ENCODE results near the gene FRMD8.

The FRMD8 gene

DNA sequence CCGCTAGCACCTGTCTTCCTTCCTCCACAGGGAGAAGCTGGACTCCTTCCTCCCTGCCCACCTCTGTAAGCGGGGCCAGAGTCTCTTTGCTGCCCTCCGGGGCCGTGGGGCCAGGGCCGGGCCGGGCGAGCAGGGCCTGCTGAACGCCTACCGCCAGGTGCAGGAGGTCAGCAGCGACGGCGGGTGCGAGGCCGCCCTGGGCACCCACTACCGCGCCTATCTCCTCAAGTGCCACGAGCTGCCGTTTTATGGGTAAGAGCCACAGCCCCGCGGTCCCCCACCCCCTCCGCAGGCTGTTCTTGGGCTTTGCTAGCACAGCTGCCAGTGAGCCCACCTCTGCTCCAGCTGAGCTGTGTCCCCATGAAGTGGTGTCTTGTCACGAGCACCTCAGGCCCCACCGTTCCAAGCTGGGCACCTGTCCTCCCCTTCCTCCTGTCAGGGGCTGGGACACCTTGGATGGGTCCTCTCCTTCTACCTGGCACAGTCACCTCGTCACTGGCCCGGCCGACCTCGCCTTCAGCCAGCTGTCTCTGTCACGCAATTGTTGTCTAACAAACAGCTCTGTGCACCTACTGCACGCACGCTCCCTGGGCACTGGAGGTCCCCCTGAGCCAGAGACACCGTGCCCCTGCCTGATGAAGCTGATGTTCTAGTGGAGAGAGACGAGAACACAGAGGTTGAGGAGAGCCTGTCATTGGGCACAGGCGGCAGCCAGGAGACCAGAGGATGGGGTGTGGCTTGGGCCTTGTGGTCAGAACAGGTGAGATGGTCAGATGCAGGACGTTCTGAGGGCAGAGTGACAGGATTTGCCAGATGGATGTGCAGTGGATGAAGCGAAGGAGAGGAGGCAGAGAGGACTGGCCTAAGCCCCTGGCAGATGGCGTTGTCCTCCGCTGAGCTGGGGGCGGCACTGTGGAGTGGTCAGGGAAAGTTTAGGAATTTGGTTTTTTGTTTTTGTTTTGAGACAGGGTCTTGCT, 10.6 kb downstream of the FRMD8 start:
- FAIRE-seq (no peak), DNase-seq (ENCODE audit: insufficient read length) (no peak)
- no peak for TF ChIP-seq POLR2A (IDR thresholded peaks at IDR 0.05; ENCODE audit: low read depth, low read length)
- no peak for TF ChIP-seq TAF1 (IDR thresholded peaks at IDR 0.05; ENCODE audit: borderline replicate concordance, low read depth, low read length)
- TF ChIP-seq POLR2AphosphoS5 (IDR thresholded peaks at IDR 0.05; ENCODE audit: low read depth, low read length), result no peak

DNA sequence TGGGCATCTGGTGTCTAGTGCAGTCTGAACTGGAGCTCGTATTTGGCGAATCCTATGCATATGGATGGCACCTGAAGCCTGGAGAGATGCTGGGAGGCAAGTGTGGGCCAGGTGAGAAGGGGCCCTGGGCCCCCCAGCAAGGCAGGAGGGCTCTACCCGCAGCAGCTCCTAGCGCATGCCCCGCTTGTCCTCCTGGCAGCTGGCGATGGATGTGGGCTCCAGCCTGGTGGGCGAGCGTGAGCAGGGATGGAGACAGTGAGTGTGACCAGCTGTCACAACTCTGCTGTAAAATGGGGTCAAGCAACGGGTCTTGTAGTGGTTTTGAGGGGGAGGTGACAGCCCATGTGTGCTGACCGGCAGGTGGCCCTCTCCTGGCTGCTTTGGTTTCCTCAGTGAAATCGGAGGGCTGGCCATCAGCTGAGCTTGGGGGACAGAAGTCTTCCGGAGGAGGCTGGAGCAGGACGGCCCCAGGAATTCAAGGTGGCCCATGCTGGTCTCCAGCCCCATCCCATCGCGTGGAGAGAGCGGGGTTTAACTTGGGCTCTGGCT, 12.0 kb downstream of the FRMD8 start:
- no peak for FAIRE-seq
- TF ChIP-seq POLR2AphosphoS5 (IDR thresholded peaks at IDR 0.05; ENCODE audit: low read depth, low read length) (no peak), POLR2A (IDR thresholded peaks at IDR 0.05; ENCODE audit: low read depth, low read length) (no peak), TAF1 (IDR thresholded peaks at IDR 0.05; ENCODE audit: borderline replicate concordance, low read depth, low read length) (no peak)
- DNase-seq (ENCODE audit: insufficient read length), result no peak

DNA sequence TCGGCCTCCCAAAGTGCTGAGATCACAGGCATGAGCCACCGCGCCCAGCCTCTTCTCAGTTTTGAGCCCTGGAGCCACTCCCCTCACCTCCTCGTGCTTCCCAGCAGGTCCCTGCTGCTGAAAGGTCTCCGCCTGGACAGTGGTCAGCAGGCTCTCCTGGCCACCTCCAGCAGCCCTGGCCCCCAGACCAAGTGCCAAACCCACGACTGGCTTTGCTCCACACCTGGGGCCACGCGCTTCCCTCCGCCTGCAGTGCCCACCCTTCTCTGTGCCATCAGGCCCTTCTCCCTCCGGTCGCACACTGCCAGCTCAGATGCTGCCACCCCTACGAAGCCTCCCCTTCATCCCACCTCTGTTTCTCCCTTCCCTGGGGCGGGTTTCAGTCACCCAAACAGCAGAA, 12.8 kb downstream of the FRMD8 start:
- TF ChIP-seq POLR2AphosphoS5 (IDR thresholded peaks at IDR 0.05; ENCODE audit: low read depth, low read length) (no peak), POLR2A (IDR thresholded peaks at IDR 0.05; ENCODE audit: low read depth, low read length) (no peak), TAF1 (IDR thresholded peaks at IDR 0.05; ENCODE audit: borderline replicate concordance, low read depth, low read length) (no peak)
- DNase-seq (ENCODE audit: insufficient read length), result no peak
- FAIRE-seq, result no peak

DNA sequence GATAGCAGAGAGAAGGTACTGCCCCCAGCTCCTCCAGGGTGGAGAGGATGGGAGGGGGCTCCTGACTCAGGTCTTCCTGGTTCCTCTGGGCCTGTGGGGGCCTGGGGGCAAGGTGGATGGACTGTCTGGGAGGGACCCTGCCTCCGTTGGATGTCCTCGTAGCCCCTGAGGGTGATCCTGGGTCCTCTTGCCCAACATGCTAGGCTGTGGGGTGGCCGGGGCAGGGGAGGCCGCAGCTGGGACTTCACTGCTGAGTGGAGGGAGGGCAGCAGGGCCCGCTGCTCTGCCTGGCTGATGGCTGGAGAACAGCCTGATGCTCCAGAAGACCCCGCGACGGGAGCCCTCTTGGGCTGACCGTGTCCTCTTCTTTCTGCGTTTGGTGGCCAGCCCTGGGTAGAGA, 13.4 kb downstream of the FRMD8 start:
- TF ChIP-seq POLR2AphosphoS5 (IDR thresholded peaks at IDR 0.05; ENCODE audit: low read depth, low read length), result no peak
- TF ChIP-seq POLR2A (IDR thresholded peaks at IDR 0.05; ENCODE audit: low read depth, low read length), result no peak
- TF ChIP-seq TAF1 (IDR thresholded peaks at IDR 0.05; ENCODE audit: borderline replicate concordance, low read depth, low read length), result no peak
- FAIRE-seq, result no peak
- DNase-seq (ENCODE audit: insufficient read length), result no peak

DNA sequence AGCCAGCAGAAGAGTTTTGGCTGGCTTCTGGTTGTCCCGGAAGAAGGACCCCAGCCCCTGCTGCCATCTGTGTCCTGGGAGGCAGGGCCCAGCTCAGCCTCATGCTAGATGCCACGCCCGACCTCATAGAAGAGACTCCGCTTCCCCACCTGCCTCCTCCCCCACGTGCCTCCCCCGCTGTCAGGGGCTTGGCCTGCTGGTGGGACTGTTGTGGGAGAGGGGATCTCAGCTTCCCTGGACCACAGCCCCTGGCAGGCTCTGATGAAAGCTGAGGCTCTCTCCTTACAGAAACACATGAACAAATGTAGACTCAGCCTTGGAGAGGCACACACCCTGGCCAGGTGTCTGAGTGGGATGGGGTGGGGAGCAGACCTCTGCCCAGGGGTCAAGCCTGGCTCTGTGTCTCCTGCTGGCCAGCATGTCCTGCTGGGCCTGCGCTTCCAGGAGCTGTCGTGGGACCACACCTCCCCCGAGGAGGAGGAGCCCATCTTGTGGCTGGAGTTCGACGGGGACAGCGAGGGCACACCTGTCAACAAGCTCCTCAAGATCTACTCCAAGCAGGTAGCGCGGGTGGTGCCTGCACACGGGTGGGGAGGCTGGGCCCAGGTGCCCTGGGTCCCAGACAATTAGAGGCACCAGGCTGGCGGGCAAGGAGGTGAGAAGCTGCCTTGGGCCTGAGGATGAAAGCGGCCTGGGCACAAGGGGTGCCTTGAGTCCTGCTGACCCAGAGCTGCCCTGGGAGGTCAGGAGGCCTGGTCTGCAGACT, 14.1 kb downstream of the FRMD8 start:
- TF ChIP-seq TAF1 (IDR thresholded peaks at IDR 0.05; ENCODE audit: borderline replicate concordance, low read depth, low read length) (no peak), POLR2AphosphoS5 (IDR thresholded peaks at IDR 0.05; ENCODE audit: low read depth, low read length) (no peak), POLR2A (IDR thresholded peaks at IDR 0.05; ENCODE audit: low read depth, low read length) (no peak)
- FAIRE-seq, result no peak
- no peak for DNase-seq (ENCODE audit: insufficient read length)

DNA sequence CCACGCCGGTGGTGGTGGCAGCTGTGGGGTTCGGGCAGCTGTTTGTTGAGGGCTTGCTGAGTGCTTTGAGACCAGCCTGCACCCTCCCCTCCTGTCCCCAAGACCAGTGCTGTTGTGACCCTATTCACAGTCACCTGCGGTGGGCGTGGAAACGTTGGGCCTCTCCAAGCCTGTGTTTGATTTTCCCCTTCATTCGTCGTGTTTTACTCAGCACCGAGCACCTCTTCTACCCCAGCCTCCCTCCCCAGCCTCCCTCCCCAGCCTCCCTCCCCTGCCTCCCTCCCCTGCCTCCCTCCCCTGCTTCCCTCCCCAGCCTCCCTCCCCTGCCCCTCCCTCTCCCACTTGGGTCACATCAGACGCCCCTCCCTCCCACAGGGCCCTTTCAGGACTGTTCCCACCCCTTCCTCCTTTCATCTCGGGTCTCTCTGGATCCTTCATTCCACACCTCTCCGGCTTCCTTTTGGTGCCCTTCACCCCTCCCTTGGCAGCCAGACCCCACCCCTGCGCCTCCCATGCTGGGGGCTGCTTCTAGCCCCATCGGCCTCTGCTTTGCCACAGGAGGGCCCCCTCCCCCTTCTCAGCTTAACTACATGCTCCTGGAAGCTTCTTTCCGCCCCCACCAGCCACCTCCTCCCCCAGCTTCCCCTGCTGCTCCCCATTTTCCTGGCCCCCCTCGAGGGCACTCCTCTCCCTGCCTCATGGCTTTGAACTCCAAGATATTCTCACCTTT, 14.8 kb downstream of the FRMD8 start:
- FAIRE-seq (no peak), DNase-seq (ENCODE audit: insufficient read length) (no peak)
- TF ChIP-seq POLR2A (IDR thresholded peaks at IDR 0.05; ENCODE audit: low read depth, low read length) (no peak), TAF1 (IDR thresholded peaks at IDR 0.05; ENCODE audit: borderline replicate concordance, low read depth, low read length) (no peak), POLR2AphosphoS5 (IDR thresholded peaks at IDR 0.05; ENCODE audit: low read depth, low read length) (no peak)

DNA sequence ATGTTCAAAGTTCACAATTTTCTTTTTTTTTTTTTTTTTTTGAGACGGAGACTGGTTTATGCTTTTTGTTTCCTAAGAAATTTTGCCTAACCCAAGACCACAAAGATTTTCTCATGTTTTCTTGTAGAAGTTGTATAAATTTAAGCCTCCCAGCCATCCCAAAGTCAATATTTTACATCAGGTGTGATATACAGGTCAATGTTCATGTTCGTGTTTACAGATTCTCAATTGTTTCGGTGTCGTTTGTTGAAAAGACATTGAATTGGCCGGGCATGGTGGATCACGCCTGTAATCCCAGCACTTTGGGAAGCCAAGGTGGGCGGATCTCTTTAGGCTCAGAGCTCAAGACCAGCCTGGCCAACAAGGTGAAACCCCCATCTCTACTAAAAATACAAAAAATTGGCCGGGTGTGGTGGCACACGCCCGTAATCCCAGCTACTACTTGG, 15.4 kb downstream of the FRMD8 start:
- DNase-seq (ENCODE audit: insufficient read length) (no peak), FAIRE-seq (no peak)
- no peak for TF ChIP-seq POLR2A (IDR thresholded peaks at IDR 0.05; ENCODE audit: low read depth, low read length)
- TF ChIP-seq TAF1 (IDR thresholded peaks at IDR 0.05; ENCODE audit: borderline replicate concordance, low read depth, low read length), result no peak
- TF ChIP-seq POLR2AphosphoS5 (IDR thresholded peaks at IDR 0.05; ENCODE audit: low read depth, low read length), result no peak

DNA sequence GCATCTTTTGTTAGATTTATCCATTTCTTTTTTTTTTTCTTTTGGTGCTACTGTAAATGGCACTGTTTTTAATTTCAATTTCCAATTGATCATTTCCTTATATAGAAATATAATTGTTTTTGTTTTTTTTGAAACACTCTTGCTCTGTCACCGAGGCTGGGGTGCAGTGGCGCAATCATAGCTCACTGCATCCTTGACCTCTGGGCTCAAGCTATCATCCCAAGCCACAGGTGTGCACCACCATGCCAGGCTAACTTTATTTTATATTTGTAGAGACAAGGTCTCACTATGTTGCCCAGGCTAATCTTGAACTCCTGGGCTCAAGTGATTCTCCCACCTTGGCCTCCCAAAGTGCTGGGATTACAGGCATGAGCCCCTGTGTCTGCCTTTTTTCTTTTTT, 16.4 kb downstream of the FRMD8 start:
- TF ChIP-seq TAF1 (IDR thresholded peaks at IDR 0.05; ENCODE audit: borderline replicate concordance, low read depth, low read length) (no peak), POLR2AphosphoS5 (IDR thresholded peaks at IDR 0.05; ENCODE audit: low read depth, low read length) (no peak), POLR2A (IDR thresholded peaks at IDR 0.05; ENCODE audit: low read depth, low read length) (no peak)
- no peak for FAIRE-seq

DNA sequence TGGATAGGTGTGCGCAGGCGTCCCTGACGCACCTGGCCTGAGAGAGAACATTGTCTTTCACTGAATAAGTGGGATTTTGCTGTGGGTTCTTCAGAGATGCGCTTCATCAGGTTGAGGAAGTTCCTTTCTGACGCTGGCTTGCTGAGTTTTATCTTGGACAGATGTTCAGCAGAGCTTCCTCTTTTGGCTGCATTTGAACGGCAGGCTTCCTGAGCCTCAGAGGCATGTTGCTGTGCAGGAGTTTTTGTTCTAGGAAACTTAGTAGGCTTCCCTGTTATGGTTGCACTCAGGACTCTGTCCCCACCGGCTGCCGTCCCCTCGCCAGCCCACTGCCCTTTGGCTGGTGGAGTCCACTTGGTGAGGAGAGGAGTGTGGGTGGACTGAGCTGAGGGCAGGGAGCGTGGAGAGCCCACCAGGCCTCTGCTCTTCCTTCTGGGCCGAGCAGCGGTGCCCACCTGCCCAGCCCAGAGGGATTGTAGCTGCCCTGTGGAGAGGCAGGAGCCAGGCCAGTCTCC, 17.2 kb downstream of the FRMD8 start:
- TF ChIP-seq POLR2A (IDR thresholded peaks at IDR 0.05; ENCODE audit: low read depth, low read length) (0 out of 2 replicates have a peak, but pooled peaks have one; percentile 24), POLR2AphosphoS5 (IDR thresholded peaks at IDR 0.05; ENCODE audit: low read depth, low read length) (no peak)
- DNase-seq (ENCODE audit: insufficient read length) (no peak), FAIRE-seq (peak; percentile 90)

More for the DNA sequence above, 16.4 kb downstream of the FRMD8 start:
- no peak for DNase-seq (ENCODE audit: insufficient read length)

DNA sequence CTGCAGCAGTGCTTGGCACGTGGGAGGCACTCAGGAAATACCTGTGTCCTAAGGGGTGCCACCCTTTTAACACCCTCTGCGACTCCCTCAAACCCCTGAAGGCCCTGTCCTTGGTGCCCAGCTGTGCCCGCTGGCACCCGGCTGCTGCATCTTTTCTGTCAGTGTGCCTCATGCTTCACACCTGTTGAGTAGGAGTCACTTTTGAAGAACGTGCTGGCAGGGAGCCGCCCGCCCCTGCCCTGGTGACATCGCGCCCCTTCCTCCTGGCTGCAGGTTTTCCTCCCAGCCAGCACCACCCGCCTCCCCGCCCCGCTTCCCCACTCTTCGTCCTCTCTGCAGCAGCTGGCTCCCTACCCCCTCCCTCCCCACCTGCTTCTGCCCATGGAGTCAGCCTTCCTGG, 17.8 kb downstream of the FRMD8 start:
- FAIRE-seq (peak; percentile 74), DNase-seq (ENCODE audit: insufficient read length) (no peak)
- no peak for TF ChIP-seq TAF1 (IDR thresholded peaks at IDR 0.05; ENCODE audit: borderline replicate concordance, low read depth, low read length)
- no peak for TF ChIP-seq POLR2AphosphoS5 (IDR thresholded peaks at IDR 0.05; ENCODE audit: low read depth, low read length)
- TF ChIP-seq POLR2A (IDR thresholded peaks at IDR 0.05; ENCODE audit: low read depth, low read length), result no peak
